HFF-Myc (cell line): Measurements from ENCODE around the gene CHFR.
"Not testable (repeated sequence)": the region's sequence is repeated elsewhere in the genome, so short reads cannot be mapped to it uniquely, and the experiment has no call there.

ENCODE experiments used
- DNase-seq: peaks from one replicate; pipeline ENCODE4 v3.0.0-alpha.2; 2011; ENCODE audit warnings: low read depth; ENCODE audit errors: extremely low read depth
- H3K4me3 ChIP-seq: replicated peaks from 2 replicates; pipeline ENCODE4 v1.5.1; 2011; ENCODE audit warnings: low read depth, mild to moderate bottlenecking, control low read depth, low read length
- TF ChIP-seq, protein P1 (sequence below): IDR thresholded peaks from 2 replicates; pipeline ENCODE4 v1.5.1; 2012; ENCODE audit warnings: mild to moderate bottlenecking, low read depth, low read length, control low read depth; ENCODE audit errors: missing control alignments

CHFR gene

DNA sequence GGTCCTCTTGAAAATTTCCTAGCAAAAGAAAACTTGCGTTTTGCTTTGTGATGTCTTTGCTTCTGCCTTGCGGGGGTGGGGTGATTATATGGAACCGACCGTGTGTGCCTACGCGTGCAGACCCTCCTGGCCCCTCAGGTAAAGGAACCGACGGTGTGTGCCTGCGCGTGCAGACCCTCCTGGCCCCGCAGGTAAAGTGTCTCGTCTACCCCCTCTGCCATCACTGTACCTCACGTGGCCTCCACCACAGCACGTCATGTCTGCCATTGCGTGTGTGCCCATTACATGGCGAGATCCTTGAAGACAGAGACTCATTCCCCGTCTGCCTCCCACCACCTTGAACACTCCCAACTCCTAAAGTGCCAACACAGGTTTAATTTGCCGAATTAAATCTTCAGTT lies 62.3 kb downstream of the CHFR start:
- TF ChIP-seq, protein P1, sequence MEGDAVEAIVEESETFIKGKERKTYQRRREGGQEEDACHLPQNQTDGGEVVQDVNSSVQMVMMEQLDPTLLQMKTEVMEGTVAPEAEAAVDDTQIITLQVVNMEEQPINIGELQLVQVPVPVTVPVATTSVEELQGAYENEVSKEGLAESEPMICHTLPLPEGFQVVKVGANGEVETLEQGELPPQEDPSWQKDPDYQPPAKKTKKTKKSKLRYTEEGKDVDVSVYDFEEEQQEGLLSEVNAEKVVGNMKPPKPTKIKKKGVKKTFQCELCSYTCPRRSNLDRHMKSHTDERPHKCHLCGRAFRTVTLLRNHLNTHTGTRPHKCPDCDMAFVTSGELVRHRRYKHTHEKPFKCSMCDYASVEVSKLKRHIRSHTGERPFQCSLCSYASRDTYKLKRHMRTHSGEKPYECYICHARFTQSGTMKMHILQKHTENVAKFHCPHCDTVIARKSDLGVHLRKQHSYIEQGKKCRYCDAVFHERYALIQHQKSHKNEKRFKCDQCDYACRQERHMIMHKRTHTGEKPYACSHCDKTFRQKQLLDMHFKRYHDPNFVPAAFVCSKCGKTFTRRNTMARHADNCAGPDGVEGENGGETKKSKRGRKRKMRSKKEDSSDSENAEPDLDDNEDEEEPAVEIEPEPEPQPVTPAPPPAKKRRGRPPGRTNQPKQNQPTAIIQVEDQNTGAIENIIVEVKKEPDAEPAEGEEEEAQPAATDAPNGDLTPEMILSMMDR = no peak
- H3K4me3 ChIP-seq = no peak overlapping the region
- no peak for DNase-seq

DNA sequence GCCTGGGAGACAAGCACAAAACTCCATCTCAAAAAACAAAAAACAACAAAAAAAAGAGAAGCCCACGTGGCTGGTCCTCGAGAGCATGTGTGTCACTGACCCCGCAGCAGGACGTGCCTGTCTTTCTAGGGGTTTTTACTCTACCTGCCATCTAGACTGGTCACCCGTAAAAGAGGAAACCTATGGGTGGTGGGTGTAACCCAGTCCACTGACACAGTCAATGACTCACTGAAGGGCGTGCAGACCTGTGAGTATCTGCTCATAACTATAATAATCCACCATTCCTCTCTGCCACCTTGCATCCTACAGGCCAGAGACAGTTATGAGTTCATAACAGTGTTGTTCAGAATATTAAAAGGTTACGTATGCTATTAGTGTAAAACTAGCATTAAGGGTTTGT lies 63.4 kb downstream of the CHFR start:
- H3K4me3 ChIP-seq = no peak overlapping the region
- TF ChIP-seq, protein P1 = no peak
- DNase-seq = no peak

DNA sequence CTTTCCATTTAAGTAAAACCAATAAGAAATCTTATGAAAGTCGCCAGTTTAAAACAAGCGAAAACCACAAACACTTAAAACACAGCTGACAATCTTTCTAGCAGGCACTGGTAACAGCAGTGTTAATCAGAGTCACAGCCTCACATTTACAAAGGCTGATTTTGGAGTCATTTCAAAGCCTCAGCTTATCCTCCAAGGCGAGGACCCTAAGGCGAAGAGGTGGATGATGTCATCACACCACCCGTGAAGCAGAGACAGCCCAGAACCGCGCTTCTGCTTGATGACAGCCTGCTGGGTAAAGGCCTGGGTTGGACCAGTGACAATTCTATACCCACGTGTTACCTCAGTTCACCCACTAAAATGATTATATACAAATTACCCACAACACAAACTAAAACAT lies 68.8 kb downstream of the CHFR start:
- TF ChIP-seq, protein P1 = no peak
- no peak for DNase-seq

DNA sequence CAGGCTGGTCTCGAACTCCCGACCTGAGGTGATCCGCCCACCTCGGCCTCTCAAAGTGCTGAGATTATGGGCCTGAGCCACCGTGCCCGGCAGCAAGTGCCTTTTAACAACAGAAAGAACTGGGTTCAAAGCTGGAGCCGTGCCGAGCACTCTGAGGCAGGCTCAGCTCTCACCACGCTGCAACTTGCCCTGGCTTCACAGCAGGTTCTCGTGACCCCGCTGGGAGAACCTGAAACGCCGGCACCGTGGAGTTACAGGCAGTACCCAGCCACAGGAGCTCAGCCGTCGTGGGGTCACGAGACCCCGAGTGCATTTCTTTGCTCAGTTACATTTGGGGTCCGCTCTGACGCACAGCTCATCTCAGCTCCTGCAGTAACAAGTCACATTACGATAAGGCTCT lies 73.2 kb downstream of the CHFR start:
- H3K4me3 ChIP-seq = no peak overlapping the region
- TF ChIP-seq, protein P1 = no peak
- no peak for DNase-seq

More for the DNA sequence above, 68.8 kb downstream of the CHFR start:
- H3K4me3 ChIP-seq = no peak overlapping the region

DNA sequence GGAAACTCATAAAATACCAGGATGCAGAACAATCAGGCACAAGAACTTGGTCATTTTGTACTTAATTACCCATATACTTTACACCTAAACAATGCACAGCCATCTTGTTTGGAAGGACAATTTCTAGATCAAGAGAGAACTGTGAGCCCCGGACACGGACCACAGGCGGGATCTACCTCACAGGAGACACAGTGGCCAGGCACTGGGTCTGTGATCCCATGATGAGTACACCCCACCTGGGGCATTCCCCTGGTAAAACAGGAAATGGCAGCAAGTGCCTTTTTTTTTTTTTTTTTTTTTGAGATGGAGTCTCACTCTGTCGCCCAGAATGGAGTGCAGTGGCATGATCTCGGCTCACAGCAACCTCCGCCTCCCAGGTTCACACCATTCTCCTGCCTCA lies 74.0 kb downstream of the CHFR start:
- TF ChIP-seq, protein P1 = no peak
- H3K4me3 ChIP-seq = no peak overlapping the region
- no peak for DNase-seq

DNA sequence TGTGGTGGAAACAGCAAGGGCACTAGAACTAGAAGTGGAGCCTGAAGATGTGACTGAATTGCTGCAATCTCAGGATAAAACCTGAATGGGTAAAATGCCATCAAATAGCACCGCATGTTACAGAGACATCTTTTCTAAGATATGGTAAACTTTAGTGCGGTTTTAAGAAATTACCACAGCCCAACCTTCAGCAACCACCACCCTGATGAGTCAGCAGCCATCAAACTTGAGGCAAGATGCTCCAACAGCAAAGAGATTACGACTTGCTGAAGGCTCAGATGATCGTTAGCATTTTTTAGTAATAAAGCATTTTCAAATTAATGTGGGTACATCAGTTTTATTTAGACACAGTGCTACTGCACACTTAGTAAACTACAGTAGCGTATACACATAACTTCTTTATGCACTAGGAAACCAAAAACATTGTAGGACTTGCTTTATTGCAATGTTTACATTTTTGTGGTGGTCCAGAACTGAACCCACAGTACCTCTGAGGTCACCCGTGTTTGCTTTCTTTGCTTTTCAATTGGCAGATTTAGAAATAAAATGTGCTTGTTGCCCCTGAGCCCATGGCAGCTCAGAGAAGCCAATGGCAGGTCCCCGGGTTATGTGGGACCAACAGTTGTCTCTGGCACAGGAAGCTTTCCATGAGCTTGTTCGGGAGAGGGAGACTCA lies 74.6 kb downstream of the CHFR start:
- no peak for DNase-seq
- TF ChIP-seq, protein P1 = no peak

DNA sequence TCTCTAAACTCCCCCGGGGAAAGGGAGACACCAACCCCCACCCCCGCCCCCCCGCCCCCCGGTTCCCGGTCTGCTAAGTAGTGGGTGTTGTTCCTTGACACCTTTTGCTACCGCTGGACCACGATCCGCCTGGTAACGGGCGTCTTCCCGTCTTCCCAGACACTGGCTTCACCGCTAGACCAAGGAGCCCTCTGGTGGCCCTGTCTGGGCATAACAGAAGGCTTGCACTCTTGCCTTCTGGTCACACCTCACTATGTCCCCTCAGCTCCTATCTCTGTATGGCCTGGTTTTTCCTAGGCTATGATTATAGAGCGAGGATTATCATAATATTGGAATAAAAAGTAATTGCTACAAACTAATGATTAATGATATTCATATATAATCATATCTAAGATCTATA lies 78.0 kb downstream of the CHFR start:
- not testable (repeated sequence) for DNase-seq, H3K4me3 ChIP-seq
- TF ChIP-seq, protein P1 = peak; percentile 26

More for the DNA sequence above, 74.6 kb downstream of the CHFR start:
- H3K4me3 ChIP-seq = no peak overlapping the region
